ENCODE data around the gene CCDC24. TPM values are rescaled to one million over a fixed set of nuclear protein-coding genes. Genes with fewer than 3 reads are reported as not detected.

Gene CCDC24
- total RNA-seq, 2 experiments from 2014 or later = 1.1 to 1.3 TPM

DNA sequence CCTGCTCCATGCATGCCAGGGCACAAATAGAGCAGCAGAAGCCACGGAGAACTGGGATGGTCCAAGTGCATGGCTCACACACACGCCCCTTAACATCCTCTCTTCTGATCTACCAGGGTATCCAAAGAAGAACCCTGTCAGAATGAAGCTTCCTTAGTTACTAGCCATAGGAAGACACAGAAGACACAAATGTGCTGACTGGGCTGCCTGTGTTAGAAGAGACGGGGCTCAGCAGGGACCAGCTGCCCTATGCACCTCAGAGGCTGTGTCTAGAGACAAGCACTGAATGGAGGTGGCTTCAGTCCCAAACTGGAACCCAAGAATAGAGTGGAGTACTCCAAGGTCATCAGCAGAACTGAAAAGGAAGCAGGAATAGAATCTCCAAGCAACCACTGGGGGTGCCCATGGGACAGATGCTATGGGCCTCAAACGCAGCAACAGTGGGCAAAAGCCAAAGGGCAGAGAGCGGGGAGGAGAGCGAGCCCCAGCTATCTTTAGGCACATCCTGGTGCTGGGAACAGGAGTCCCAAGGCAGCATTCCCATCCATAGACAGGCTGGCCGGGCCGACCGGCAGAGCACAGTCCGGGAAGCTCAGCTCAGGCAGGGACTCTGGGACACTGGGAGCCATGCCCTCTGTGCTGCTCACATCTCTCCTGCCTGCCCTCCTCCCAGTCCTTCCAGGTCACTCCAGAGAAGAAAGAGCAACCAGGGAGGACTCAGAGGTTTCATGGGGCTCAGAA, 30.4 kb downstream of the CCDC24 start:
- no peaks in the 10 kb centered on the region for H3K36me3 Mint-ChIP-seq (ENCODE audit: low read depth)

DNA sequence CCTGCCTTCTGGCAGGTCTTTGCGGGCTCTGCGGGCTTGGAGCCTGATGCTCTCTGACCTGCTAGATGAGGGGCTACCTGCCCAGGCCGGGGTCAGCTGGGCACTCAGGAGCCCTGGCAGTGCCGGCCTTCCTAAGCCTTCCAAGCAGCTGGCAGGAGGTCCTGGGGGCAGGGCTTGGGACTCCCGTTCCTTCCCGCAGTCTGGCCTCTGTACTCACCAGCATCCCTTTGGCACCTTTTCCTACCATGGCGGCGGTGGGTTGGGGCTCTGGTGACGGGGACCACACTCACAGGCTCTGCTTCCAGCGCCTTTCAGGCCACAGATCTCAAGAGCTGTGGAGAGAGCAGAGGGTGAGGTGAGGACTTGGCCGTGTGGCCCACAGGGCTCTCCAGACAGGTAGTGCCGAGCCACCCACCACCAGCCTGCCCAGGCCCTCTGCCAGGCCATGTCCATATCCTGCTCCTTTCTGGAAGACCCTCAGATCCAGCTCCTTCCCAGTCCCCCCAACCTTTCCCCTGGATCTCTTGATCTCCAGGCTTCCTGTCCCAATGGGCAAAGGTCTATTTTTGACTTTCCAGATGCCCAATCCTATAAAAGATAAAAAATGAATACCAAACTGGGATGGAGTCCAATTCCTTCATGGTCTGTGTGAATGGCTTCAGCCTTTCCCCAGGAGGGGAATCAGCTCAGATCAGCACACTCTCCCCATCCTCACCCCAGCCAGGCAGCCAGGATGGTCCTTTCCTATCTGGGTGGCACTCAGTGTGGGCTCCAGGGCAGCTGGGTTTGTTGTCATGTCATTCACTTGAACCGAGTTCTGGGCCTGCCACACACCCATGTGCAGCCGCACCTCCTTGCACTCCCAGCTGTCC, 32.9 kb downstream of the CCDC24 start:
- Mint-ChIP-seq H3K27me3 (ENCODE audit: low read depth) (no peaks in the 10 kb centered on the region), H3K9me3 (ENCODE audit: insufficient read depth) (no peaks in the 10 kb centered on the region), H3K4me1 (ENCODE audit: low read depth) (peaks cover 8% of the 10 kb centered on the region), H3K27ac (no peak overlapping the region), H3K36me3 (ENCODE audit: low read depth) (no peaks in the 10 kb centered on the region), H3K4me3 (no peak overlapping the region)
- CTCF ChIA-PET = interaction anchor here (1.7 to 1.8 kb wide), 2 partner anchors 12 to 19 kb away, joined by 5 to 11 read pairs; no protein-coding TSS in a partner anchor
- no peak for DNase-seq
- ATAC-seq = no peak
- POLR2A ChIA-PET = no interaction called here

More for the DNA sequence above, 30.4 kb downstream of the CCDC24 start:
- H3K27me3 Mint-ChIP-seq (ENCODE audit: low read depth) = no peaks in the 10 kb centered on the region
- DNase-seq (no peak), ATAC-seq (no peak)
- no peak overlapping the region for H3K4me3 Mint-ChIP-seq
- ChIA-PET CTCF (interaction anchor here (0.6 to 2.9 kb wide), 4 partner anchors 13 to 87 kb away, joined by 3 to 11 read pairs (median 6); no protein-coding TSS in a partner anchor), POLR2A (no interaction called here)
- H3K4me1 Mint-ChIP-seq (ENCODE audit: low read depth) = no peaks in the 10 kb centered on the region
- no peak overlapping the region for H3K27ac Mint-ChIP-seq
- no peaks in the 10 kb centered on the region for H3K9me3 Mint-ChIP-seq (ENCODE audit: insufficient read depth)

DNA sequence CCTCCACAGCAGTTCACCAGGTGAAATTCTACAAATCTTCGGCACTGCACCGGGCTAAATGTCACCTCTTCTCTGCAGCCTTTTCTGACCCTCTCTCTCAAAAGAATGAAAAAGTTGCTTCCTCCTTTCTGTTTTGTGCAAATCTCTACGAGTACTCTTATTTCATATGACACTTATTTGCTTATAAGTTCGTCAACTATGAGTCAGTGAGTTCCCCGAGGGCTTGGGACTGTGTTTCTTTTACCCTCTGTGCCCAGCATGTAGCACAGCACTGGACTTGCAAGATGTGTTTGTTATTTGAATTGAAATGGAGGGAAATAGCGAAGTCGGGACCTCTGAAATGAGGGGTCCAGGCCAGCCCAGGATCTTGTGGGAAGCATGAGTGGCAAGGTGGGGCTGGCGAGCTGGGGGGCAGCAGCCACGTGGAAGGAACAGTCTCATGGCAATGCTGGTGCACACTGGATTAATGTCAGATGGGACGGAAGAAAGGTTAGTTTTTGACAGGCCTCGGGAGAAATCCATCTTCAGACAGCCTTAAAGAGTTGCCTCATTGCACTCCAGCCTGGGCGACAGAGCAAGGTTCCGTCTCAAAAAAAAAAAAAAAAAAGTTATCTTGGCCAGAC, 33.6 kb downstream of the CCDC24 start:
- DNase-seq (no peak), ATAC-seq (no peak)
- Mint-ChIP-seq H3K4me3 (no peak overlapping the region), H3K4me1 (ENCODE audit: low read depth) (peaks cover 14% of the 10 kb centered on the region), H3K27me3 (ENCODE audit: low read depth) (no peaks in the 10 kb centered on the region), H3K27ac (no peak overlapping the region), H3K9me3 (ENCODE audit: insufficient read depth) (no peaks in the 10 kb centered on the region), H3K36me3 (ENCODE audit: low read depth) (no peaks in the 10 kb centered on the region)
- ChIA-PET POLR2A (no interaction called here), CTCF (interaction anchor here (1.7 to 1.8 kb wide), 2 partner anchors 12 to 20 kb away, joined by 5 to 11 read pairs; no protein-coding TSS in a partner anchor)

DNA sequence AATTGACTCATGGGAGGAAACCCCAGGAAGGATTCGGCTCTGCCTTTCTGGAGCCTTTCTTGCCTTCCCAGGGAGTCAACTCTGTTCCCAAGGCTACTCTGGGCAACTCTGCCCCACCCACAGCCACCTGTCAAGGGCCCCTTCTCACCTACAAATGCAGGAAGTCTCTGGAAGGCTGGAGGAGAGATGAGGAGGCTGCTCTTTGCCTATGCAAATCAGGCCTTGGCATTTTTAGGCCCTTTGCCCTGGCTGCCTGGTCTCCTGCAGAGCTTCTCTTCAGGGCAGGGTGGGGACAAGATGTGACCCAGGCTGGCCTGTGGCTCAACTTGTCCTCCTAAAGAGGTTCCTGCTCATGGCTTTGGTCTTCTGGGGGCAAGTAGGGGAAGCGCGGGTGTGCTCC, 34.4 kb downstream of the CCDC24 start:
- Mint-ChIP-seq H3K27me3 (ENCODE audit: low read depth) (no peaks in the 10 kb centered on the region), H3K4me3 (no peak overlapping the region), H3K4me1 (ENCODE audit: low read depth) (peaks cover 14% of the 10 kb centered on the region), H3K36me3 (ENCODE audit: low read depth) (no peaks in the 10 kb centered on the region), H3K9me3 (ENCODE audit: insufficient read depth) (no peaks in the 10 kb centered on the region), H3K27ac (no peak overlapping the region)
- CTCF ChIA-PET = interaction anchor here (1.1 to 1.8 kb wide), 2 partner anchors 11 to 91 kb away, joined by 3 to 5 read pairs; no protein-coding TSS in a partner anchor
- DNase-seq (no peak), ATAC-seq (no peak)
- POLR2A ChIA-PET = no interaction called here

DNA sequence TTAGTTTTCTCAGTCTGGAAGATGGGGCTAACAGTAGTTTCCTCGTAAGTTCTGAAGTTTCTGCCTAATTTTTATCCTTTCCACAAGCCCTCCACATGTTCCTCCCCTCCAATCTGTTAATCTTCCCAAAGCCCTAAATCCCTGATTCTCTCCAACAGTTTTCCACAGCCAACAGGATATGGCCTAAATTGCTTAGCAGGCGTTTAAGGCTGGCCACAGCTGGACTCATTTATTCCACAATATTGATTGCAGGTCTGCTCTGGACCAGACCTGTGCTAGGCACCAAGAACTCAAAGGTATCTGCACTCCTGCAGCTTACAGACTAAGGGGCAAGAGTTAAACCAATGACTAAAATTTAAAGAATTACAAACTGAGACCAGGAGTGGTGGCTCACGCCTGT, 35.9 kb downstream of the CCDC24 start:
- DNase-seq = no peak
- Mint-ChIP-seq H3K4me1 (ENCODE audit: low read depth) (peaks cover 21% of the 10 kb centered on the region), H3K27ac (peak overlapping the region; percentile 24), H3K27me3 (ENCODE audit: low read depth) (no peaks in the 10 kb centered on the region), H3K9me3 (ENCODE audit: insufficient read depth) (no peaks in the 10 kb centered on the region), H3K36me3 (ENCODE audit: low read depth) (no peaks in the 10 kb centered on the region), H3K4me3 (no peak overlapping the region)
- ATAC-seq = no peak
- CTCF ChIA-PET = interaction anchor here (1.0 to 1.5 kb wide), 2 partner anchors 13 to 22 kb away, joined by 4 to 7 read pairs; no protein-coding TSS in a partner anchor
- POLR2A ChIA-PET = no interaction called here

DNA sequence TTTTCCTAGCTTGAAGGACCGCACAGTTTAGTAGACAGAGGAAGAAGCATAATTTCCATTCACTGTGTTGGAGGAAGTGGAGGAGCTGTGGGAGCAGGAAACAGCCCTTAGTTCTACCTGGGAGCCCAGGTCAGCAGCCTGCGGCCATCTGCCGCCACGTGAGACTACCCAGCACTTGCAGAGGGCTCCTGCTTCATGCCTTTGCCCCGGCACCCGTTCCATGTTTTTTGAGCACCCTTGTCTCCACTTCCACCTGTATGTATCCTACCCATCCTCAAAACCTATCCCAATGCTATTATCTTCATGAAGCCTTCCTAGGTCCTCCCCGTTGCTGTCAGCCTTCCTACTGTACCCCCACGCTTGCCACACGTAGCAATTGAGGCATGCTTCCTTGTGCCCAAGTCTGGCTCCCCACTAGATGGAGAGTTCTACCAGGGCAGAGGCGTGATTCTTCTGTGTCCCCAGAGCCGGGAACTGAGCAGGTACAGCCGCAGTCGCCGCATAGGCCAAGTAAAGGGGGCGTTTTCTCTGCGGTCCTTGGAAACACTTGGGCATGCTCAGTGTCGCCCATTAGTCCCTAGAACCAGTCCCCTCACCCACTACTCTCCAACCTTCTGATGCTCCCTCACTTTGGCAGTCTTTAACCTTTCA, 38.0 kb downstream of the CCDC24 start:
- Mint-ChIP-seq H3K36me3 (ENCODE audit: low read depth) (no peaks in the 10 kb centered on the region), H3K4me3 (peak overlapping the region; percentile 91), H3K27ac (peak overlapping the region; percentile 96), H3K4me1 (ENCODE audit: low read depth) (peaks cover 30% of the 10 kb centered on the region), H3K9me3 (ENCODE audit: insufficient read depth) (no peaks in the 10 kb centered on the region), H3K27me3 (ENCODE audit: low read depth) (no peaks in the 10 kb centered on the region)
- DNase-seq (no peak), ATAC-seq (peak; percentile 28)
- ChIA-PET CTCF (interaction anchor here (1.3 to 1.4 kb wide), 3 partner anchors 9 to 83 kb away, joined by 3 read pairs; no protein-coding TSS in a partner anchor), POLR2A (no interaction called here)

DNA sequence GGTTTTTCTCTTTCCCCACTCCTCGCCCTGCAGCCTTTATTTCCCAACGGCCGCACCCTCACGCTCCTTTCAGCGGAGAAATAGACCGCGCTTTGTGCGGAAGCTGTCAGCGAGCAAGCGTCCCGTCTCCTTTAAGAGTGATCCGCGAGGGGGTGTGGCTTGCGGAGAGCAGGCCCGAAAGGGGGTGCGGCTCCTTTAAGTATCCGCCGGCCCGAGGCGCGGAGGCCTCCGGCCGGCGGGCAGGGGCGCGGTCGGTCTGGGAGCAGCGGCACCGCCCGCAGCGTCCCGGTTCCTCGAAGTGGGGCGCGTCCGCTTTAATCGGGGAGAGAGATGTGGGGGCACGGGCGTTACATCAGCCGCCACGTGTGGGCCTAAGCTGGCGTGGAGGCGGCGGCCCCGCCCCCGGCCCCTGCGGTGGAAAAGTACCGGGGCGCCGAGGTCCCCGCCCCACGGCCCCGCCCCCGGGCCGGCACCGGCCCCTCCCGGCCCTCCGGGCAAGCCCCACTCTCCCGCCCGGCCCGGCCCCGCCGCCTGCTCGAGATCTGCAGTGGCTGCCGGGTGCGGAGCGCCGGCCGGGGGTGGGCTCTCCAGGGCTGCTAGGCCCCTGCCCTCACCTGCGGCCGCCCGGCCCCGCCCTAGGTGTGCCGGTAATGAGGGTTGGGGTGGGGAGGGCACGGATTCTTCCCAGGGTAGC, 38.7 kb downstream of the CCDC24 start:
- Mint-ChIP-seq H3K27me3 (ENCODE audit: low read depth) (no peaks in the 10 kb centered on the region), H3K4me3 (peak overlapping the region; percentile 91), H3K27ac (peak overlapping the region; percentile 96), H3K36me3 (ENCODE audit: low read depth) (no peaks in the 10 kb centered on the region), H3K9me3 (ENCODE audit: insufficient read depth) (no peaks in the 10 kb centered on the region), H3K4me1 (ENCODE audit: low read depth) (peaks cover 30% of the 10 kb centered on the region)
- DNase-seq = peak; percentile 93
- CTCF ChIA-PET = interaction anchor here (1.1 to 1.6 kb wide), 4 partner anchors 10 to 84 kb away, joined by 3 to 5 read pairs (median 4); no protein-coding TSS in a partner anchor
- POLR2A ChIA-PET = interaction anchor here (0.8 to 1.1 kb wide), 4 partner anchors 37 to 380 kb away, joined by 3 to 5 read pairs (median 3); partner anchors contain the start of gene KDM4A
- ATAC-seq = peak; percentile 83

DNA sequence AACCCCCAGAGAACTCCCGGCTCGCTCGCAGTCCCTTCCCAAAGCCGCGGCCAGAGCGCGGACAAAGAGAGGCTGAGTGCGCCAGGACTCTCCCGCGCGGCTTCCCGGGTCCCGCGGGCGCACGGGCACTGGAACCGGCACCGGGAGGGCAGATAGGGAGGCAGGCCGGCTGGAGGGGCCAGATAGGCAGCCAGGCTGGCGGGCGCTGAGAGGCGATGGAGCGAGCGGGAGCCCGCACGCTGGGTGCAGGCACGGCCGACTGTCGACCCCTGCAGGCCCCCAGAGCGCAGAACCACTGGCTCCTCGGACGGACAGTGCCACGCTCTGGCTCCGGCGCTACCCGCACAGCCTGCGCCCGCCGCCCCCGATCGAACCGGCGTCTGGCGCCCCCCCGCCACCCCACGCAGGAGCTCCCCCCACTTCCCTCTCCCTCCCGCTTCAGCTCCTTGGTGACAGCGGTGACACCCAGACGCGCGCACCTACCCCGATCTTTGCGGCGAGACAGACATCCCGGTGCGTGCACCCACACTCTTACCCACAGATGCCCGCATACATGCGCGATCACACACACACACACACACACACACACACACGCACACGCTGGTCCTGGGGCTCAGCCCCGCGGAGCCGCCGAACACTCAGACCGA, 39.3 kb downstream of the CCDC24 start:
- ATAC-seq = peak; percentile 47
- Mint-ChIP-seq H3K4me3 (peak overlapping the region; percentile 80), H3K36me3 (ENCODE audit: low read depth) (no peaks in the 10 kb centered on the region), H3K27me3 (ENCODE audit: low read depth) (no peaks in the 10 kb centered on the region), H3K4me1 (ENCODE audit: low read depth) (peaks cover 30% of the 10 kb centered on the region), H3K9me3 (ENCODE audit: insufficient read depth) (no peaks in the 10 kb centered on the region), H3K27ac (peak overlapping the region; percentile 83)
- POLR2A ChIA-PET = interaction anchor here (0.8 to 1.1 kb wide), 4 partner anchors 37 to 381 kb away, joined by 3 to 5 read pairs (median 3); partner anchors contain the start of gene KDM4A
- peak; percentile 60 for DNase-seq
- CTCF ChIA-PET = interaction anchor here (1.1 to 1.6 kb wide), 3 partner anchors 10 to 18 kb away, joined by 3 to 5 read pairs (median 4); no protein-coding TSS in a partner anchor

DNA sequence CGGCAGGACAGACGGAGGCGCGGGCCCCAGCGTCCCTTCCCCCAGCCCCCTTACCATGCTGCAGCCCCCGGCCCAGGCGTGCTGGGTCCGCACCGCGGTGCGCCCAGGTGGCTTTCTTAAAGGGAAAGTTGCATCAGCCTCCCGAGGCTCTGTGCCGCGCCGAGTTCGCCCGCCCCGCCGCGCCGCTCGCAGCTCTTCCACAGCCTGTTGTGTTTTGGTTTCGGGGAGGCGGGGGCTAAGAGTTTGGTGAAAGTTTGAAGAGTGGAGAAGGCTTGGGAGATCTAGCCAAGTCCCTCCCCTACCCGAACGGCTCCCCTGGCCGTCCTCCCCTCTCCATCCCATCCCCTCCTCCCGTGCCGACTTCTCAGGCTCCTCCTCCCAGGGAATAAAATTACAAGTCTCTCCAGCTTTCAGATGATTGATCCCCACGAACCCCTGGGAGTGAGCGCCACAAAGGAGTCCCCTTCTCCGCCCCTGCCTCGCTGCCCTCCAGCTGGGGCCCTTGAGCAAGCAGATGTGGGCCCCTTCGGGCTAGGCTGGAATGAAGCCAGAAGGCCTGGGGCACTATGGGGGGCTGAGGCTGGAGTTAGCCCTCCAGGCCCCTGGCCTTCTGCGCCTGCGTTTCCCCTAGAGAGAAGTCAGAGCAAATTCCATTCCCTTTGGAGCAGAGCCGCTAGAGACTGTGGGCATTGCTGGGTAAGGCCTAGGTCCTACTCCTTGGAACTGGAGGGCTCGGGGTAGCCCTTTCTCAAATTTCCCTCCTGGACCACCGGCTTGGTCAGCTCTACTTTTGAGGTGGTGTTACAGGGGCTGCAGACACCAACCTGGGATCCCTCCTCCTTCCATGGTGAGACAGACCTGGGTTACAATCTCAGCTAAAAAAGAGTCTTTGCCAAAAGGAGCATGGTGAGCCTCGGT, 40.1 kb downstream of the CCDC24 start, which contains the start of gene SLC6A9:
TSS of gene SLC6A9 (minus strand) at position 211 of the 918 bp plus-strand sequence. CDS start 7,185 bp downstream, outside the sequence.
- ChIA-PET CTCF (interaction anchor here (1.1 to 7.1 kb wide), 3 partner anchors 10 to 25 kb away, joined by 4 to 107 read pairs (median 5); no protein-coding TSS in a partner anchor), POLR2A (interaction anchor here (1.0 kb wide), 1 partner anchor 38 kb away, joined by 5 read pairs; no protein-coding TSS in a partner anchor)
- H3K36me3 Mint-ChIP-seq (ENCODE audit: low read depth) = no peaks in the 10 kb centered on the region
- peak within 1 kb of the TSS; percentile 83 for H3K27ac Mint-ChIP-seq
- peaks cover 30% of the 10 kb centered on the region for H3K4me1 Mint-ChIP-seq (ENCODE audit: low read depth)
- H3K4me3 Mint-ChIP-seq = peak within 1 kb of the TSS; percentile 80
- peak; percentile 46 for DNase-seq
- peak; percentile 4 for ATAC-seq
- H3K27me3 Mint-ChIP-seq (ENCODE audit: low read depth) = no peaks in the 10 kb centered on the region
- H3K9me3 Mint-ChIP-seq (ENCODE audit: insufficient read depth) = no peaks in the 10 kb centered on the region

All from activated CD8-positive, alpha-beta T cell treated with anti-CD3 and anti-CD28 coated beads, Interleukin-2, amount 10 ng/mL, durations not matched to agents 7 days and 5 days (primary cell).